Stimulated activated CD8-positive, alpha-beta memory T cell treated with anti-CD3 and anti-CD28 coated beads, Interleukin-4, amount 100 ng/mL, for 4 hours (primary cell): ENCODE data around the gene ATG7.
"Not testable (repeated sequence)": the region's sequence is repeated elsewhere in the genome, so short reads cannot be mapped to it uniquely, and the experiment has no call there.

ENCODE experiments used
- DNase-seq, 2 donors: peaks; one replicate each; pipeline ENCODE4 v3.0.0-alpha.2; 2020; ENCODE audit warnings: low read depth in 2 of 2, low spot score in 1 of 2

ATG7 gene

DNA sequence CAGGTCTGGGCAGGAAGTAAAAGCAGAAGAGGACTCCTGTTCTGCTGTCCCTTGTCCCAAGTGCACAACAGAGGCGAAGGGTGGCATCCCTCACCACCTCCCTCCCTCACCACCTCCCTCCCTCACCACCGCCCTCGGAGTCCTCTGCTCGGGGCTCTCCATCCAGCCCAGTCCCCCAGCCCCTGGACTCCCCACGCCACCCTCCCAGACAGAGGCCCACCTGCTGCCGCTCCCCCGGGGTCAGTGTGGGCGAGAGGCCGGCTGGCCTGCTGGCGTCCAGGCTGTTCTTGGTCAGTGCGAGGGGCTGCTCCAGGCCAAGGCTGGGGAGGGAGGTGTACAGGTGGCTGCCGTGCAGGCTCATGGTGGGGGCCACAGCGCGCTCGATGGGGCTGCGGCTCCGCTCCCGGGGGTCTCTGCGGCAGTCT, 292.4 kb downstream of the ATG7 start:
- no peak for DNase-seq

DNA sequence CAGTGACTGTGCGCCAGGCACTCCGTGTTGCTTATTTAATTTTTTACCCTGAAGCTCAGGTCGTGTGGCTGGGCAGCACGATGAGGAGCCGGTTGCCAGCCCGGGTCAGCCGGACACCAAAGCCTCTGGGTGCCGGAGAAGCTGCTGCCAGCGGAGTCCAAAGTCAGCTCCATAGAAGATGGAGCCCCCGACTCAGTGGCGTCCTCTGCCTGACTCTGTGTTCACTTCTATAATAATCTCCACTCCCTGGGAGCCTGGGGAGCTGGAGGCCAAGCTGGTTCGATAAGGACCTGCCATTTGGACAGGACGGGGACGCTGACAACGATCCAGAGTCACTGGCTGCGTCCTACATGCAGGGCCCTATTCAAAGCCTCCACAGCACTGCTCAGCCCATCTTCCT, 292.9 kb downstream of the ATG7 start:
- no peak for DNase-seq

GRCh38 chr3:11565492-11565891, 293.3 kb downstream of the ATG7 start:
- DNase-seq, result no peak

DNA sequence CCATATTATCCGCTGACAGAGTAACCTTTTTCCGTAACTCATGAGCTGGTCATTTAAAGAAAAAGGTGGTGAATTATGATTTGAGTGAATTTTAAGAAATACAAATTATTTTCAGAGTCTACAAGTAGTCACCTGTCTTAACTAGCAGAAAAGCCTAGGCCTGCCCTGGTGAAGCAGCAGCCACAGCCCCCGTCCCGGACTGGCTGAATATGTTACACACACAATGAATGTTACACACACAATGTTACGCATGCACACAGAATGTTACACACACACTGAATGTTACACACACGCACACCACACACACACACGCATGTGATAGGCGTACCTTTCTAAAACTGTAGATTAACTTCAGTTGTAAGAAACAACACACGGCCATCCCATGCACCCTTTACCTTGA, 293.7 kb downstream of the ATG7 start:
- no peak for DNase-seq

- DNase-seq, result no peak
These were observed 294.3 kb downstream of the ATG7 start for GRCh38 chr3:11566478-11566877.

DNA sequence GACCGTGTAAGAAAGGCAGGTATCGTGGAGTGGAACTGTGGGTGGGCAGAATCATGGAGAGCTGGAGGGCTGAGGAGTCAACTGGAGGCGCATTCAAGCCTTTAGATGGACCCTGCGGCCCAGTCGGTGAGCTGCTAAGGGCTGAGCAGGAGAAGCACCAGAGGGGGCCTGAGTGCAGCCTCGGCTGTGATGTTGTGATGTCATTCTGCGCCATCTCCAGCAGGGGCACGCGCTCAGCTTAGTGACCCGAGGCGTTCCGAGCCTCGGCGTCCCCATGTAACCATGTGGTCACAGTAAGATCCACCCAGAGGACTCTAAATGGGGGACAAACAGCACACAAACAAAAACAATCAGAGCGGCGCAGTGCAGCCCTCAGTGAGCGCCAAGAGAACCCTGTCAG, 294.7 kb downstream of the ATG7 start:
- no peak for DNase-seq

- no peak for DNase-seq
These were observed 295.6 kb downstream of the ATG7 start for GRCh38 chr3:11567516-11568467.

DNA sequence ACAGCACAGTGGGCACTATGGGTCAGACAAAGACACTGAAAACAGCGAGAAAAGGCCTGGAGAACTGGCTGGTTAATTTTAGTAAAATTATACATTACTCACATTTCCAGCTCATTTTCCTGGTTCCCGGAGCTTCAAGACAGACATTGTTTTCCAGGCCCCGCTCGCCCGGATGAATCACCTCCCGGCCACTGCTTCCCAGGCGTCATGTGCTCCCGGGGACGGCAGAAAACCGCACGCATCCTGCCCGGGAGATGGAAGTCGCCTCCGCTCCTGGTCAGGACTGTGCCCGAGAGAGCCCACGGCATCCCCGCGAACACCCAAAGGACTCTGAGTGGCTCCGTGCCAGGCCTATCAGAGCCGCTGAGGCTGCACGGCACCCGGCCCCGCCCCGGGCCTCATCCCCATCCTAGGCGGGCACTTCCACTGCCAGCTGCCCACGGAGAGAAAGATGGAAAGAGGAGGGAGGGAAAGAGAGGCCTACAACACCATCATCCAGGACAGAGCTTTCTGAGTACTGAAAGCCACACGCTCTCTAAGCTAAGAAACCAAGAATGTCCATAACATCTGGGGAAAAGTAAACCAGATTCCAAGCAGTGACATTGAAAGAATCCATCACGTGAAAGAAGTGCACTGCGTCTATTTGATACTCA, 296.4 kb downstream of the ATG7 start:
- DNase-seq, result no peak

DNA sequence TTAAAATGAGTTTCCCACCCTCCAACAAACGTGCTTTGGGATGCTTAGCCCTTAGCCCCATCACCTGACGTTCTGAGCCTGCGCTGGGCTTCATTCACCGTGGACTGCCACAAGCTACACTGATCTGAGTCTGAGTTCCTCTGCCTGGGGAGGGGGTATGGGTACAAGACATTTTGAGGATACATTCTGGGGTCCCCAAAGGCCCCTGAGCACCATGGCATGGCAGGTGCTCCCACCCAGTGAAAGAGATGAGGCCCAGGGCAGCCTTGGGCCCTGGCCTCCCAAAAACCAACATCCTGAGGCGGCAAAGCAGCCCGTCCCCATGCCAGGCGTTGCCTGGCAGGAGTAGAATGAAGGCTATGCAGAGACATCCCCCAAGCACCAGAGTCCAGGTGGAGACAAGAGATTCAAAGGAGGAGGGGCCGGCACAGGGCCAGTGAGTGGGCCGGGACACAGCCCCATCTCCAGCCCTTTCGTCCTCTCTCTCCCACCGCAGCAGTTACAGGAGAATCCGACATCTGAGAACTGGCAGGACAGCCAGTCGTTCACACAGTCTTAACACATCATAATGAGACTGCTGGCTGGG, 297.1 kb downstream of the ATG7 start:
- DNase-seq, result no peak

GRCh38 chr3:11570251-11570650, 298.1 kb downstream of the ATG7 start:
- no peak for DNase-seq

- DNase-seq, result no peak
These were observed 298.7 kb downstream of the ATG7 start for GRCh38 chr3:11570789-11571495.

- DNase-seq, result not testable (repeated sequence)
These were observed 300.5 kb downstream of the ATG7 start for GRCh38 chr3:11572660-11573059.

GRCh38 chr3:11574981-11575669, 302.9 kb downstream of the ATG7 start:
- DNase-seq, result no peak

GRCh38 chr3:11575677-11576076, 303.5 kb downstream of the ATG7 start:
- no peak for DNase-seq

DNA sequence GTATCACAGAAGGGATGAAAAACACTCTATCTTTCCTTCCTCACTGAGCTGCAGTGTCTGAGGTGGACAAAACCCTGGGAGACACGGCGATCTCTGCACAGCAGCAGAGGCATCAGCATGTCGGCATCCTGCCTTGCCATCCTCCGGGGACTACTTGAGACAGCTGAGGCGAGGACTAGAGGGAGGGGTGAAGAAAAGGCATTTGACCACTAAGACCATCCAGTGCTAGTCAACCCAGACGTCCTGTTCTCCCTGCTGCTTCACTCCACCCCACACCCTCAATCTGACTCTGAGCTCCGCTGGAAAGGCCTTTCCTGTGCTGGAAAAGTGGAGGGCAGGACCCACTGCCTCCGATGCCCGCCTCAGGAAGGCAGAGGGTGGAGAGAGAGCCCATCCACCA, 304.3 kb downstream of the ATG7 start:
- no peak for DNase-seq

- no peak for DNase-seq
These were observed 306.0 kb downstream of the ATG7 start for GRCh38 chr3:11578169-11578568.

GRCh38 chr3:11580645-11581044, 308.4 kb downstream of the ATG7 start:
- DNase-seq, result no peak

- no peak for DNase-seq
These were observed 309.3 kb downstream of the ATG7 start for GRCh38 chr3:11581237-11582190.

- DNase-seq, result no peak
These were observed 310.2 kb downstream of the ATG7 start for GRCh38 chr3:11582191-11582968.
